ENCODE data around the gene FAM114A1. TPM values are rescaled to one million over a fixed set of nuclear protein-coding genes. Genes with fewer than 3 reads are reported as not detected.

FAM114A1 gene
- total and polyA plus RNA-seq, 2 of the 8 experiments (the other 6 are each of a cell fraction or from before 2014, with no cell fraction given), result 9.5 to 12.0 TPM

DNA sequence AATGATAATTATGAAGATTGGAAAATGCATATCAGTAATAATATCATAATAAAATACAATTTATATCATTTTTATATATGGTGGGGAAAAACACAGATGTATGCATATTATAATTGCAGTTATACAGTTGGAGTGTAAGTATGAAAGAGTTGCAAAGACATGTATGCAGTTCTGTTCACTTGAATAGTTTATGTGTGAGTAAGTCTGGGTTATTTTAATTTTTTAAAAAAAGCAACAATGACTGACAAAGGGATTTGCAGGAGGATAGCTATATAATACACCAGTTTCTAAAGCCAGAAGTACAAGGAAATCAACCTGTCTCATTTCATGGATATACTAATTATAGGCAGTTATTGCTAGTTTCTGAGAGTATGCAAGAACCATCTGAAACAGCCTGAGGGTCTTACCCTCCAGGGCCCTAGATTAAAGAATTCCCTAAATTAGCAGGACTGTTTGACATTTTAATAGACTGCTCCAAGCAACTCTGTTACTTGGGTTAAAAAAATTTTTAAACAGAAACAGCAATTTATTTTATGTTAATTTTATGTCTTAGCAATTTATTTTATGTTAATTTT lies 40.2 kb downstream of the FAM114A1 start (continued):
- TF ChIP-seq RBBP5 (IDR thresholded peaks at IDR 0.05; ENCODE audit: borderline replicate concordance, low read depth, low read length) (no peak), SIN3A (conservative IDR thresholded peaks at IDR 0.05 in 1 of 2, IDR thresholded peaks at IDR 0.05 in 1 of 2; ENCODE audit: low read depth in 1 of 2, low read length in 2 of 2) (no peak), SIX5 (IDR thresholded peaks at IDR 0.05; ENCODE audit: low read depth, low read length) (no peak), CREB1 (IDR thresholded peaks at IDR 0.05) (no peak), POU5F1 (IDR thresholded peaks at IDR 0.05; ENCODE audit: low read depth, low read length) (no peak), RFX5 (IDR thresholded peaks at IDR 0.05; ENCODE audit: borderline replicate concordance, low read depth, low read length) (no peak), KDM1A (IDR thresholded peaks at IDR 0.05; ENCODE audit: borderline replicate concordance, low read length) (no peak)

Measured in H1 (cell line).